ENCODE results near the gene INPP4B. TPM values are rescaled to one million over a fixed set of nuclear protein-coding genes. Genes with fewer than 3 reads are reported as not detected.

INPP4B gene
- total RNA-seq, 1 donor from 2014 or later = 12.0 TPM

DNA sequence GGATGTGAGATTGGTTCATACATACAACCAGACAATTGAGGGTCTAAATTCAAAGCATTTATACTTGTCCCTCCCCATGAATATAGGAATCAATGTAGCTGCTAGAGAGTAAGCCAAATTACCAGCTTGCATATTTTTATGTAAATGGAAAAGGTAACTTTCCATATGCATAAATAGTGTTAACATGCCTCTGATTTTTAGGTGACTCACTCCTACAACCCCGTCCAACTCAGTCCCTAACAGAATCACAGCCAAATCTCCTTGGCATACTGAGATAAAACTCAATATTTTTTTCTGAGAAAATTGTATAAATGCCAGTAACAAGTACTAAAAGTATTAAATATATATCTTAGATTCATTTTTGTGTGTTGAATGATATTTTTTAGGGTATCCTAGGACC lies 67.2 kb downstream of the INPP4B start:
- DNase-seq (ENCODE audit: low read depth) = no peak
- TF ChIP-seq, protein P1, sequence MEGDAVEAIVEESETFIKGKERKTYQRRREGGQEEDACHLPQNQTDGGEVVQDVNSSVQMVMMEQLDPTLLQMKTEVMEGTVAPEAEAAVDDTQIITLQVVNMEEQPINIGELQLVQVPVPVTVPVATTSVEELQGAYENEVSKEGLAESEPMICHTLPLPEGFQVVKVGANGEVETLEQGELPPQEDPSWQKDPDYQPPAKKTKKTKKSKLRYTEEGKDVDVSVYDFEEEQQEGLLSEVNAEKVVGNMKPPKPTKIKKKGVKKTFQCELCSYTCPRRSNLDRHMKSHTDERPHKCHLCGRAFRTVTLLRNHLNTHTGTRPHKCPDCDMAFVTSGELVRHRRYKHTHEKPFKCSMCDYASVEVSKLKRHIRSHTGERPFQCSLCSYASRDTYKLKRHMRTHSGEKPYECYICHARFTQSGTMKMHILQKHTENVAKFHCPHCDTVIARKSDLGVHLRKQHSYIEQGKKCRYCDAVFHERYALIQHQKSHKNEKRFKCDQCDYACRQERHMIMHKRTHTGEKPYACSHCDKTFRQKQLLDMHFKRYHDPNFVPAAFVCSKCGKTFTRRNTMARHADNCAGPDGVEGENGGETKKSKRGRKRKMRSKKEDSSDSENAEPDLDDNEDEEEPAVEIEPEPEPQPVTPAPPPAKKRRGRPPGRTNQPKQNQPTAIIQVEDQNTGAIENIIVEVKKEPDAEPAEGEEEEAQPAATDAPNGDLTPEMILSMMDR (conservative IDR thresholded peaks at IDR 0.05; ENCODE audit: low read depth, low read length) = no peak
- no peak overlapping the region for H3K4me3 ChIP-seq (ENCODE audit: low read depth, low read length)

DNA sequence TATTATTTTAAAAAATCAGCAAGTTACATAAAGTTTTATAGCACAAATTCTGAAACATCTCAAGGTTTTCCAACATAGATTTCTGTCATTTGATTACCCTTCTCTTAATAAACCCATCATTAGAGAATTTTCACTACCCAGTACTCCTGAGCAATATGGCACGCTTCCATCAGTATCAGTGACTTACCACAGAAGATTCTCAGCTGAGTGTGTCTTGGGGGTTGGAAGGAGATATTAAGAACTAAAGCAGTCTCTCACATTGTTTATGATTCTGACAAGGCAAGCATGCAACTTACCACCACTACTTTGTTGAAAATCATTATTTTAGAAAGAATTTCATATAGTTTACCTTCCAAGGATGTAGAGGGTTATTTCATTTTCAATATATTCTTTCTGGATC lies 67.7 kb downstream of the INPP4B start:
- TF ChIP-seq, protein P1 (conservative IDR thresholded peaks at IDR 0.05; ENCODE audit: low read depth, low read length) = no peak
- no peak for DNase-seq (ENCODE audit: low read depth)
- H3K4me3 ChIP-seq (ENCODE audit: low read depth, low read length) = no peak overlapping the region

DNA sequence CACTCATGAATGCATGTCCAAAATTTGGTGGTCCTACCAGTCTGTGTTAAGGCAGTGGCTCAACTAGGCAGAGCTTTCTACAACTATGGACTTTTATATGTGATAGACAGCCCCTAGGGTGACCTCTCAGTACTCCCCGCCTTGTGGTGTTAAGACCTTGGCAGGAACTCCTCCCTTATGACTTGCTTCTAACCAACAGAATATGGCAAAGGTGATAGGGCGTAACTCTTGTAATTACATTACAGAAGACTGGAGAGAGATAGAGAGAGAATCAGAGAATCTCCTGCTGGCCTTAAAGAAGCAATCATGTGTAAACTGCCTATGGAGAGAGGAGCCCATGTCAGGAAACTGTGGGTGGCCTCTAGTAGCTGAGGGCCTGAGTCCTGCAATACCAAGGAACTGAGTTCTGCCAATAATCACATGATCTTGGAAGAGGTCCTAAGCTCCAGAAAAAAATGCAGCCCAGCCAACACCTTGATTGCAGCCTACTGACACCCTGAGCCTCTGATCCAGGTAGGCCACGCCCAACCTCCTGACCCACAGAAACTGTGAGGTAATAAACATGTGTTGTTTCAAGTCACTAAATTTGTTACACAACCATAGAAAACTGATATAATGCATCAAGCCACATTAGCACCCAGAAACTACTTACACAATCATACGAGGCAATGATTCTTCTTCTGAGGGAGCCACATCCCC lies 68.9 kb downstream of the INPP4B start:
- TF ChIP-seq, protein P1 (conservative IDR thresholded peaks at IDR 0.05; ENCODE audit: low read depth, low read length) = no peak
- H3K4me3 ChIP-seq (ENCODE audit: low read depth, low read length) = no peak overlapping the region
- no peak for DNase-seq (ENCODE audit: low read depth)

DNA sequence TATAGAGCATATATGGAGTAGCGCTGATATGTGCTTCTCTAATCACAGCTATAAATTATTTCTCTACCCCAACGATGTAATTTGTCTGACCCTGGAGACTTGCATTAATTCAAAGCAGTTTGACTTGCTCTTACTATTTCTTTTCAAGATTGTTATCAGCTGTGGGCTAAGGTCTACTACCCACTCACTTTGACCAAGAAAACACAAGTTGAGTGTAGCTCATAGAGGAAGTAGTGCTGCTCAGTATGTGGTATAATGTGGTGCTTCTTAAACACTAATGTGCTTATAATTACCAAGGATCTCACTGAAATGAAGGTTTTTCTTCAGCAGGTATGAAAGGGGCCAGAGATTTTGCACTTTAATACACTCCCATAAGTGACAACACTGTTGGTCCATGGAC lies 70.1 kb downstream of the INPP4B start:
- TF ChIP-seq, protein P1 (conservative IDR thresholded peaks at IDR 0.05; ENCODE audit: low read depth, low read length) = no peak

DNA sequence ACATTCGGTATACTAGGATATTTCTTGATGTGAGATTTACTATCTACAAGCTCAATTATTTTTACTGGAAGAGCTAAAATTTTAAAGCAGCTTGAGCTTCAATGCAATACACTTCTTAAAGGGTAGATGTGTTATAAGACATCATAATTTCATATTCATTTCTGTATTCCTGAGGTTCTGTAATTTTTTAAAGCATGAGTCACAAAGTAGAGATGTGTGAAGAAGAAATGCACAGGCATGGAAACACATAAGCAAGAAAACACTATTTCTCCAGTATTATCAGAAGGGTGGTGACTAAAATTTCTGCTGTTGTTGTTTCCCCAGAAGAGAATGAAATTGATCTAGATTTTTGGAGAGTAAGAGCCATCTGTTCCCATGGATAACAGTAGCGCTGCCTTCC lies 72.6 kb downstream of the INPP4B start:
- no peak for DNase-seq (ENCODE audit: low read depth)
- TF ChIP-seq, protein P1 (conservative IDR thresholded peaks at IDR 0.05; ENCODE audit: low read depth, low read length) = no peak
- H3K4me3 ChIP-seq (ENCODE audit: low read depth, low read length) = no peak overlapping the region

More for the DNA sequence above, 70.1 kb downstream of the INPP4B start:
- no peak for DNase-seq (ENCODE audit: low read depth)
- no peak overlapping the region for H3K4me3 ChIP-seq (ENCODE audit: low read depth, low read length)

DNA sequence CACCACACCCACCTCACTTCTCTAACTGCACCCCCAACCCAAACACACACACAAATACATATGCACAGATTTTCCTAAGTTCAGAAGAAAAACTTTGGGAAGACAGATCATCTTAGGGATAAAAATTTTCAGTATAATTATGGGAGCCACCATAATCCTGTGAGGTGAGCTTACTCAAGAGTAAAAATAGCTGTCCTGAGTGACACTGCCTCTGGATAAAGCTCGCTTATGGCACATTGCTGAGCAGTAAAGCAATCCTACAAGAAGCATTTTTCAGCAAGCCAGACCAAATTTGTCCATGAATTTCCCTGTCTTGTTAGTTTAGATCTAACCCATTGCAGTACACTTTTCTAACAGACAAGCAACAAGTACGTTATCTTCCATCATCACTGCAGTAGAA lies 83.8 kb downstream of the INPP4B start:
- no peak overlapping the region for H3K4me3 ChIP-seq (ENCODE audit: low read depth, low read length)
- DNase-seq (ENCODE audit: low read depth) = no peak
- TF ChIP-seq, protein P1 (conservative IDR thresholded peaks at IDR 0.05; ENCODE audit: low read depth, low read length) = no peak

DNA sequence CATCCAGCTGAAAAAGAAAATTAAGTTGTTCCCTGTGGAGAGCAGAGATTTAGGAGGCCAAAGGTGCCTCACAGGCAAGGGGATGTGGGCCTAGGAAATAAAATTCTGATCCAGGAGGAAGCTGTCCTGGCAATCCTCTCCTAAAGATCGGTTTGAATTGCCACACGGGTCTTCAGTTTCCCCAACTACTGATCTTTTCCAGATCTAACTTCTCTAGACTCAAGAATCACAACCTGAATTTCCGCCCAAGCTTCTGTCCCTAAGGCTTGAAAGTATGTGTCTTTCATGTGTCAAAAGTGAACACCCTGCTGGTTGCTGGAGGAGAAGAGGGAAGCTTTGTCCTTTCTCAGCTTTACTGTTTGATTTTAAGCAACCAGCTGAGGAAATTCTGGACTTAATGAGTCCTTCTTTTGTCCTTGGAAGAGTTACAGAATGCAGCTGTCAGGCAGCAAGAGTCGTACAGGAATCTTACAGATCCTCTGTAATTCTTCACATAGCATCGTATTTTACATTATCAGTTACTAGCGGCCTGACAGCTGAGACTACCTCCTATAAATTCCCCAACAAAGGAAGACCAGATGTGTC lies 93.8 kb downstream of the INPP4B start:
- DNase-seq (ENCODE audit: low read depth) = no peak
- no peak overlapping the region for H3K4me3 ChIP-seq (ENCODE audit: low read depth, low read length)
- TF ChIP-seq, protein P1 (conservative IDR thresholded peaks at IDR 0.05; ENCODE audit: low read depth, low read length) = no peak

All from epithelial cell of proximal tubule (primary cell).